ENCODE results near the gene MBD4. TPM values are rescaled to one million over a fixed set of nuclear protein-coding genes. Genes with fewer than 3 reads are reported as not detected.

MBD4 gene
- total and polyA plus RNA-seq, 4 donors: 16.7 to 49.8 (median 36.2) TPM

DNA sequence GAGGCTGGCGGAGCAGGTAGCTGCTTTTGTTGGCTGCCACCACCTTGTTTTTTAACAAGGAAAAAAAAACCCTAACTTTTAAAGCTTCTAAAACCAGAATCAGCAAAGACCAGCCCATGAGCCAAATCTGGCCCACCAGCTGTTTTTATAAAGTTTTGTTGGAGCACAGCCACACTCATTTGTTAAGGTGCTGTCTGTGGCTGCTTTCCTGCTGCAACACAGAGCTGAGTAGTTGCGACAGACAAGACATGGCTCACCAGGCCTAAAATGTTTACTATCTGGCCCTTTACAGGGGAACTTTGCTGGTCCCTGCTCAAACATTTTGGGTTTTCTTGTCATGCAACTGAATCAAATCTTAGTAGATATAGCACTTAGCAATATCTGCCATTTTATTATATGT is 30.2 kb downstream of the MBD4 start:
- DNase-seq: peak; percentile 80 to 94 (median 90)
- no peak overlapping the region for H3K27ac ChIP-seq (ENCODE audit: low read depth in 1 of 2, low read length in 1 of 2)
- H3K36me3 ChIP-seq (ENCODE audit: control insufficient read depth in 4 of 4, insufficient read depth in 4 of 4, low read length in 4 of 4): no peaks in the 10 kb centered on the region
- no peak overlapping the region for H3K4me3 ChIP-seq
- H3K27me3 ChIP-seq (ENCODE audit: control insufficient read depth in 3 of 3, insufficient read depth in 3 of 3, low read length in 2 of 3): no peaks in the 10 kb centered on the region
- TF ChIP-seq, protein P1, sequence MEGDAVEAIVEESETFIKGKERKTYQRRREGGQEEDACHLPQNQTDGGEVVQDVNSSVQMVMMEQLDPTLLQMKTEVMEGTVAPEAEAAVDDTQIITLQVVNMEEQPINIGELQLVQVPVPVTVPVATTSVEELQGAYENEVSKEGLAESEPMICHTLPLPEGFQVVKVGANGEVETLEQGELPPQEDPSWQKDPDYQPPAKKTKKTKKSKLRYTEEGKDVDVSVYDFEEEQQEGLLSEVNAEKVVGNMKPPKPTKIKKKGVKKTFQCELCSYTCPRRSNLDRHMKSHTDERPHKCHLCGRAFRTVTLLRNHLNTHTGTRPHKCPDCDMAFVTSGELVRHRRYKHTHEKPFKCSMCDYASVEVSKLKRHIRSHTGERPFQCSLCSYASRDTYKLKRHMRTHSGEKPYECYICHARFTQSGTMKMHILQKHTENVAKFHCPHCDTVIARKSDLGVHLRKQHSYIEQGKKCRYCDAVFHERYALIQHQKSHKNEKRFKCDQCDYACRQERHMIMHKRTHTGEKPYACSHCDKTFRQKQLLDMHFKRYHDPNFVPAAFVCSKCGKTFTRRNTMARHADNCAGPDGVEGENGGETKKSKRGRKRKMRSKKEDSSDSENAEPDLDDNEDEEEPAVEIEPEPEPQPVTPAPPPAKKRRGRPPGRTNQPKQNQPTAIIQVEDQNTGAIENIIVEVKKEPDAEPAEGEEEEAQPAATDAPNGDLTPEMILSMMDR (IDR thresholded peaks at IDR 0.05; ENCODE audit: control extremely low read depth, extremely low read depth): no peak
- no peak overlapping the region for H3K9ac ChIP-seq (ENCODE audit: insufficient read depth in 1 of 2, low read length in 2 of 2)
- no peaks in the 10 kb centered on the region for H3K9me3 ChIP-seq (ENCODE audit: control insufficient read depth in 4 of 4, insufficient read depth in 3 of 4, low read length in 3 of 4)
- H3K4me1 ChIP-seq (ENCODE audit: control insufficient read depth in 5 of 5, insufficient read depth in 5 of 5, low read length in 5 of 5): peaks cover 0 to 27% (median 8%) of the 10 kb centered on the region in 5 donors
- 67 to 80% methylated on average over 2 of the region's 2 CpGs for WGBS, 2 donors
- ATAC-seq (ENCODE audit: insufficient read depth, low FRiP score): no peak

DNA sequence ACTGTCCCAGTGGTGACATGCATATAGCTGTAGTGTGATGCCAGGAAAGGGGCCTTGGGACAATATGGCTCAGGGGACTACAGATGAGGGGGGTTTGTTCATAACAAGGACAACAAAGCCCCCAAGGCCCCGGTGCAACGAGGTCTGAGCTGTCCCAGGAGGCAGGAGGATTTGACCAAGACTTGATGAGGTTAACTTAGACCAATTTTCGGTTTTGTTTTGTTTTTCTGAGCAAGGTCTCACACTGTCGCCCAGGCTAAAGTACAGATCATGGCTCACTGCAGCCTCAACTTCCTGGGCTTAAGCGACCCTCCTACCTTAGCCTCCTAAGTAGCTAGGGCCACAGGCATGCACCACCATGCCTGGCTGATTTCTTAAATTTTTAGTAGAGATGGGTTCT is 35.1 kb downstream of the MBD4 start:
- Histone ChIP-seq H3K36me3 (ENCODE audit: control insufficient read depth in 4 of 4, insufficient read depth in 4 of 4, low read length in 4 of 4) (no peaks in the 10 kb centered on the region), H3K27ac (ENCODE audit: low read depth in 1 of 2, low read length in 1 of 2) (no peak overlapping the region), H3K4me1 (ENCODE audit: control insufficient read depth in 5 of 5, insufficient read depth in 5 of 5, low read length in 5 of 5) (peaks cover 0 to 6% (median 0%) of the 10 kb centered on the region in 5 donors), H3K4me3 (no peak overlapping the region), H3K27me3 (ENCODE audit: control insufficient read depth in 3 of 3, insufficient read depth in 3 of 3, low read length in 2 of 3) (no peaks in the 10 kb centered on the region), H3K9me3 (ENCODE audit: control insufficient read depth in 4 of 4, insufficient read depth in 3 of 4, low read length in 3 of 4) (no peaks in the 10 kb centered on the region), H3K9ac (ENCODE audit: insufficient read depth in 1 of 2, low read length in 2 of 2) (no peak overlapping the region)
- TF ChIP-seq, protein P1 (IDR thresholded peaks at IDR 0.05; ENCODE audit: control extremely low read depth, extremely low read depth): no peak
- ATAC-seq (ENCODE audit: insufficient read depth, low FRiP score): no peak
- no peak for DNase-seq
- 87 to 92% methylated on average over 5 of the region's 5 CpGs for WGBS, 2 donors

DNA sequence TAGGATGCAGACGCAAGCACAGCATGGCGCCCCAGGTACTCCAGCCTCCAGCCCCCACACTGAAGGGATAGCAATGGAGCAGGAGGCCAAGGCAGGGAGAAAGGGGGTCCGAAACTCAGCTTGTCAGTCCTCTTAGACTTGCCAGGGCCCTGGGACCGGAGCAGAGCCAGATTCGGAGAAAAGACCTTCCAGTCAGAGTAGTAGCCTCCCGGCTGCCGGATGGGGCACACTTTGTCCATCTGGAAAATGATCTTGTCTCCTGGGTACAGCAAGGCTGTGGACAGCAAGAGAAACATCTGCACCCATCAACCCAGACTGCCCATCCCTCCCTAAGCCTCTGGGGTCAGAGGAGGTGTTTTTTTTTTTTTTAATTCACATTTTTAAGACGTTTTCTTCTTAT is 35.6 kb downstream of the MBD4 start:
- ATAC-seq (ENCODE audit: insufficient read depth, low FRiP score): no peak
- no peak overlapping the region for H3K27ac ChIP-seq (ENCODE audit: low read depth in 1 of 2, low read length in 1 of 2)
- peaks cover 0 to 1% (median 0%) of the 10 kb centered on the region in 5 donors for H3K4me1 ChIP-seq (ENCODE audit: control insufficient read depth in 5 of 5, insufficient read depth in 5 of 5, low read length in 5 of 5)
- WGBS, 2 donors: 84 to 85% methylated on average over 8 of the region's 8 CpGs
- H3K9ac ChIP-seq (ENCODE audit: insufficient read depth in 1 of 2, low read length in 2 of 2): no peak overlapping the region
- H3K27me3 ChIP-seq (ENCODE audit: control insufficient read depth in 3 of 3, insufficient read depth in 3 of 3, low read length in 2 of 3): no peaks in the 10 kb centered on the region
- H3K36me3 ChIP-seq (ENCODE audit: control insufficient read depth in 4 of 4, insufficient read depth in 4 of 4, low read length in 4 of 4): no peaks in the 10 kb centered on the region
- no peak overlapping the region for H3K4me3 ChIP-seq
- TF ChIP-seq, protein P1 (IDR thresholded peaks at IDR 0.05; ENCODE audit: control extremely low read depth, extremely low read depth): no peak
- no peaks in the 10 kb centered on the region for H3K9me3 ChIP-seq (ENCODE audit: control insufficient read depth in 4 of 4, insufficient read depth in 3 of 4, low read length in 3 of 4)
- no peak for DNase-seq

DNA sequence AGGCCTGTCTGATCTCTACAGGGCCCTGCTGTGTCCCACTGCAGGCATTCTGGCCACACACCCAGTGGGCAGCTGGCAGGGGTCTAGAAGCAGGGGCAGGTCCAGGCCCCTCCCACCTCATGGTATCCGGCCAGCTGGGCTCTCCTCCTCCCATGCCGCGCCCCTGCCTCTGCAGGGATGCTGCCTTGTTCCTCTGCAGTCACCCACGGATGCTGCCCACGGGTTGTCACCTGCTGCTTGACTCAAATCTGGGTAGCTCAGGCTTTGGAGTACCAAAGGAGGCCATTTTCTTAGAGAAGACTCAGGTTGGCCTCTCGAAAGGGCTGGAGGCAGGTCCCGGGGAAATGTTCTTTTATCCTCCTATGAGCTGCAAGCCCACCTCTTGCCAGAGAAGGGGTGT is 36.3 kb downstream of the MBD4 start:
- no peak for ATAC-seq (ENCODE audit: insufficient read depth, low FRiP score)
- 88 to 94% methylated on average over 7 of the region's 7 CpGs for WGBS, 2 donors
- H3K9me3 ChIP-seq (ENCODE audit: control insufficient read depth in 4 of 4, insufficient read depth in 3 of 4, low read length in 3 of 4): no peaks in the 10 kb centered on the region
- H3K27me3 ChIP-seq (ENCODE audit: control insufficient read depth in 3 of 3, insufficient read depth in 3 of 3, low read length in 2 of 3): no peaks in the 10 kb centered on the region
- TF ChIP-seq, protein P1 (IDR thresholded peaks at IDR 0.05; ENCODE audit: control extremely low read depth, extremely low read depth): no peak
- no peak overlapping the region for H3K9ac ChIP-seq (ENCODE audit: insufficient read depth in 1 of 2, low read length in 2 of 2)
- H3K36me3 ChIP-seq (ENCODE audit: control insufficient read depth in 4 of 4, insufficient read depth in 4 of 4, low read length in 4 of 4): no peaks in the 10 kb centered on the region
- no peak for DNase-seq
- H3K4me1 ChIP-seq (ENCODE audit: control insufficient read depth in 5 of 5, insufficient read depth in 5 of 5, low read length in 5 of 5): peaks cover 0 to 2% (median 0%) of the 10 kb centered on the region in 5 donors
- no peak overlapping the region for H3K4me3 ChIP-seq
- H3K27ac ChIP-seq (ENCODE audit: low read depth in 1 of 2, low read length in 1 of 2): no peak overlapping the region
